ENCODE results near the gene TEX2.
"Not testable (repeated sequence)": the region's sequence is repeated elsewhere in the genome, so short reads cannot be mapped to it uniquely, and the experiment has no call there.

The TEX2 gene

GRCh38 chr17:64208656-64209055 is 54.4 kb downstream of the TEX2 start:
- not testable (repeated sequence) for DNase-seq

- DNase-seq: no peak
These were observed 57.3 kb downstream of the TEX2 start for GRCh38 chr17:64205804-64206203.

GRCh38 chr17:64203630-64204029 is 59.4 kb downstream of the TEX2 start:
- no peak for DNase-seq

- DNase-seq: no peak
These were observed 60.2 kb downstream of the TEX2 start for GRCh38 chr17:64202683-64203344.

GRCh38 chr17:64200080-64201032 is 62.7 kb downstream of the TEX2 start:
- no peak for DNase-seq

GRCh38 chr17:64198331-64199090 is 64.5 kb downstream of the TEX2 start:
- no peak for DNase-seq

- DNase-seq: no peak
These were observed 66.5 kb downstream of the TEX2 start for GRCh38 chr17:64196601-64197000.

GRCh38 chr17:64193561-64193960 is 69.5 kb downstream of the TEX2 start:
- no peak for DNase-seq

- DNase-seq: no peak
These were observed 70.5 kb downstream of the TEX2 start for GRCh38 chr17:64192589-64192988.

GRCh38 chr17:64190472-64190871 is 72.6 kb downstream of the TEX2 start:
- no peak for DNase-seq

- DNase-seq: no peak
These were observed 75.0 kb downstream of the TEX2 start for GRCh38 chr17:64188088-64188487.

- no peak for DNase-seq
These were observed 75.8 kb downstream of the TEX2 start for GRCh38 chr17:64187093-64187895.

- DNase-seq: no peak
These were observed 76.6 kb downstream of the TEX2 start for GRCh38 chr17:64186171-64187092.

GRCh38 chr17:64185557-64185956 is 77.5 kb downstream of the TEX2 start:
- not testable (repeated sequence) for DNase-seq

- no peak for DNase-seq
These were observed 78.0 kb downstream of the TEX2 start for GRCh38 chr17:64185101-64185500.

GRCh38 chr17:64183815-64184214 is 79.2 kb downstream of the TEX2 start:
- no peak for DNase-seq

GRCh38 chr17:64182325-64183012 is 80.6 kb downstream of the TEX2 start:
- DNase-seq: no peak

GRCh38 chr17:64180089-64181073 is 82.7 kb downstream of the TEX2 start:
- no peak for DNase-seq

GRCh38 chr17:64179024-64179423 is 84.0 kb downstream of the TEX2 start:
- not testable (repeated sequence) for DNase-seq
